Progenitor cell of endocrine pancreas (in vitro differentiated cells): ENCODE measurements around the gene RNF115. TPM values are rescaled to one million over a fixed set of nuclear protein-coding genes. Genes with fewer than 3 reads are reported as not detected.
"Not testable (repeated sequence)": the region's sequence is repeated elsewhere in the genome, so short reads cannot be mapped to it uniquely, and the experiment has no call there.

Experiments used
- DNase-seq: peaks from one replicate; pipeline ENCODE4 v3.0.0; 2021; ENCODE audit warnings: low spot score; ENCODE audit not compliant: unreplicated experiment
- H3K27ac Mint-ChIP-seq: 2 replicates; pipeline ENCODE4 v1.8.0; 2021; ENCODE audit warnings: mild to moderate bottlenecking, moderate library complexity, mixed read lengths
- H3K27me3 Mint-ChIP-seq: 2 replicates; pipeline ENCODE4 v1.8.0; 2021; ENCODE audit warnings: mixed read lengths
- H3K36me3 Mint-ChIP-seq: 2 replicates; pipeline ENCODE4 v1.8.0; 2022; ENCODE audit warnings: mixed read lengths; ENCODE audit not compliant: insufficient read depth
- H3K4me1 Mint-ChIP-seq: 2 replicates; pipeline ENCODE4 v1.8.0; 2021; ENCODE audit warnings: low read depth, mixed read lengths
- H3K4me3 Mint-ChIP-seq: 2 replicates; pipeline ENCODE4 v1.8.0; 2021; ENCODE audit warnings: low read depth, mild to moderate bottlenecking, moderate library complexity, mixed read lengths
- H3K9me3 Mint-ChIP-seq: 2 replicates; pipeline ENCODE4 v1.8.0; 2021; ENCODE audit warnings: low read depth, mixed read lengths
- total RNA-seq: library from RNA; stranded (reverse); gene quantifications from 2 replicates; pipeline ENCODE4 v1.2.1, GENCODE V29; 2021
- TF ChIP-seq, protein P1 (sequence below): fragments of 200-600 bp; sonication (generic); IDR thresholded peaks from one replicate; pipeline ENCODE4 v1.5.0; 2021; ENCODE audit warnings: antibody characterized with exemption, mild to moderate bottlenecking; ENCODE audit not compliant: unreplicated experiment

Gene RNF115
- total RNA-seq, 1 donor from 2014 or later = 14.5 TPM

DNA sequence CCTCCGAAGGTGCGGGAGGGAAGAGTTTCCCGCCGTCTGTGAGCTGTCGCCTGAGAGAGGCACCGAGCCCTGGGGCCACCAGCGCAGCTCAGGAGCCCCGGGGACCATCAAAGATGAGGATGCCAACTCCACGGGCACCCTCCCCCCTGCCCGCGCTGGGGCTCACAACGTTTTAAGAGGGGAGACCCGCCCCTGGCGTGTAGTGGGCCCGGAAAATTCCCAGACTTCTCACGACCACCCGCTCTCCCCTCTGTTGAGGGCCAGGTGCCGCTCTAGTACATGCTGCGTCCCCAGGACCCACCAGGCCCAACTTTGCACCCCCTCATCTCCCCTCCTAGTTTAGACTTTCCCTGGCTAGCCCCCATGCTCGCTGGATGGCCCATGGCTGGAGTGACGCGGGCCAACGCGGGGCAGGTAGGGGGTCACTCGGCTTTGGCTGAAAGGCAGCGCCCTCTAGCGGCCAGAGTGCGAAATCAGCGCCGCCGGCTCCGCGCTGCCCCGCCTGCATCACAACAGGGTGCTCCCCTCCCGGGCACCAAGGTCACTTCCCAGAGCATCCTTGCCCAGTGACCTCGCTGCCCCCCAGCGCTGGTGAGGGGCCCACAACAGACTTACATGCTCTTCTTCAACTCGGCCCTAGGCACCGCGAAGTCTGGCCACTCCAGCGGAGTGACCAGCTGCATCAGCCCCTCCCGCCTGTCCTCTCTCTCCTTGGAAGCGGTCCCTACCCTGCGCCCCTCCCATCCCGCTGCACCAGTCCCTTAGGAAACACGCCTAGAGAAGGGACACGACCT is 102.8 kb downstream of the RNF115 start:
- Mint-ChIP-seq H3K36me3 (no peaks in the 10 kb centered on the region), H3K9me3 (no peaks in the 10 kb centered on the region), H3K4me3 (peak overlapping the region; percentile 55), H3K27me3 (peaks cover 28% of the 10 kb centered on the region), H3K27ac (peak overlapping the region; percentile 39), H3K4me1 (peaks cover 4% of the 10 kb centered on the region)
- peak; percentile 73 for DNase-seq
- TF ChIP-seq, protein P1, sequence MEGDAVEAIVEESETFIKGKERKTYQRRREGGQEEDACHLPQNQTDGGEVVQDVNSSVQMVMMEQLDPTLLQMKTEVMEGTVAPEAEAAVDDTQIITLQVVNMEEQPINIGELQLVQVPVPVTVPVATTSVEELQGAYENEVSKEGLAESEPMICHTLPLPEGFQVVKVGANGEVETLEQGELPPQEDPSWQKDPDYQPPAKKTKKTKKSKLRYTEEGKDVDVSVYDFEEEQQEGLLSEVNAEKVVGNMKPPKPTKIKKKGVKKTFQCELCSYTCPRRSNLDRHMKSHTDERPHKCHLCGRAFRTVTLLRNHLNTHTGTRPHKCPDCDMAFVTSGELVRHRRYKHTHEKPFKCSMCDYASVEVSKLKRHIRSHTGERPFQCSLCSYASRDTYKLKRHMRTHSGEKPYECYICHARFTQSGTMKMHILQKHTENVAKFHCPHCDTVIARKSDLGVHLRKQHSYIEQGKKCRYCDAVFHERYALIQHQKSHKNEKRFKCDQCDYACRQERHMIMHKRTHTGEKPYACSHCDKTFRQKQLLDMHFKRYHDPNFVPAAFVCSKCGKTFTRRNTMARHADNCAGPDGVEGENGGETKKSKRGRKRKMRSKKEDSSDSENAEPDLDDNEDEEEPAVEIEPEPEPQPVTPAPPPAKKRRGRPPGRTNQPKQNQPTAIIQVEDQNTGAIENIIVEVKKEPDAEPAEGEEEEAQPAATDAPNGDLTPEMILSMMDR = peak; percentile 98

DNA sequence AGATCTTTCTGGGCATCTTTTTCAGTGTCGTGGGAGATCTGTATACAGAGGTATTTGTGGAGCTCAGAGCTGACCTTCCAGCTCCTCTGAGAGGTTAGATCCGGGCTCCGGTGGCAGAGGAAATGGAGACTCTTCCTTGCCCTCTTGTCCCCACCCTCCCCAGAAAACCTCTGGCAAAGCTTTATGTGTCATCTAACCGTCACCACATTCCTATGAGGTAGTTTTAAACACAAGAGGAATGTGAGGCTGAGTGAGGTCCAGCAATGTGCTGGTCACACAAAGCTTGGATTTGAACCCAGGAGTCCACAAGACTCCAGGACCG is 103.4 kb downstream of the RNF115 start:
- TF ChIP-seq, protein P1 = no peak
- peaks cover 4% of the 10 kb centered on the region for H3K4me1 Mint-ChIP-seq
- DNase-seq = no peak
- no peaks in the 10 kb centered on the region for H3K9me3 Mint-ChIP-seq
- no peaks in the 10 kb centered on the region for H3K36me3 Mint-ChIP-seq
- no peak overlapping the region for H3K27ac Mint-ChIP-seq
- H3K4me3 Mint-ChIP-seq = no peak overlapping the region
- peaks cover 28% of the 10 kb centered on the region for H3K27me3 Mint-ChIP-seq

DNA sequence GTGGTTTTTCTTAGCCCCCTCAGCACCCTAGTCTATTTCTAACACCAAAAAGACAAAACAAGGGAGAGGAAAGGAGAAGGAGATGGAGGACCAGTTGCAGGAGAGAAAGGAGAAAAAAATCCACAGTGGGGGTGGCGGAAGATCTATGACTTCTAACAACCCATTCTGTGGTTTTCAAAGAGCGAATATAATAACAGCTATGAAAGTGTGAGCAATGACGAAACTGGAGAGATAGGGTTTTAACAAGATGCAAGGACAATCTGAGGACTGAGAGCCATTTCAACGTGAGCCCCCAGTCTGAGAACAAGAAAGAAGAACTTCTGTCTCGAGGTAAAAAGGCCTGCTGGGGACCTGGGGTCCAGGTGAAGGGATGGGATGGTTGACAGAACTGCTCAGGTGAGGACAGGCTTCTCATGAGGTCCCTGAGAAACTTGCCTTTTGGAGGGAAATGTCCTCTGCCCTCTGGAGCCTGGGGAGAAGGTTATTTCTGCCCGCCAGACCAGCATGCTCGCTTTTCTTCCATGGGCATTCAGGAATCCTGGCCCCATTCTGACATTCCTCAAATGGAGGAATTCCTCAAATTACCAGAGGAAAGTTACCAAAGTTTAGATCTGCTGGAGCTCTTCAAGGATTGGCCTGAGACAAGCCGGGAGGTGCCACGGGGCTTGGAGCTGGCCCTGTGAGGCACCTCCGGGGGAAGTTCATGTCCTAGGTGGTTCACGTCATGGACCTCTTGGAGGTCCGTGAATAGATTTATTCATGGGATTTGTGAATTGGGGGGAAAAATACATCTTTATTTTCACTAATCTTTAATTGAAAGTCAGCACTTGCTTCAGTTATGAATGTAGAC is 104.4 kb downstream of the RNF115 start, which contains the start of gene CD160:
TSS of gene CD160 (plus strand) at position 270 of the 850 bp plus-strand sequence. CDS start 8,829 bp downstream, outside the sequence.
- DNase-seq = no peak
- Mint-ChIP-seq H3K4me1 (peaks cover 6% of the 10 kb centered on the region), H3K36me3 (no peaks in the 10 kb centered on the region), H3K4me3 (no peak within 1 kb of the TSS), H3K27ac (no peak within 1 kb of the TSS), H3K9me3 (no peaks in the 10 kb centered on the region), H3K27me3 (peaks cover 28% of the 10 kb centered on the region)
- TF ChIP-seq, protein P1 = no peak

DNA sequence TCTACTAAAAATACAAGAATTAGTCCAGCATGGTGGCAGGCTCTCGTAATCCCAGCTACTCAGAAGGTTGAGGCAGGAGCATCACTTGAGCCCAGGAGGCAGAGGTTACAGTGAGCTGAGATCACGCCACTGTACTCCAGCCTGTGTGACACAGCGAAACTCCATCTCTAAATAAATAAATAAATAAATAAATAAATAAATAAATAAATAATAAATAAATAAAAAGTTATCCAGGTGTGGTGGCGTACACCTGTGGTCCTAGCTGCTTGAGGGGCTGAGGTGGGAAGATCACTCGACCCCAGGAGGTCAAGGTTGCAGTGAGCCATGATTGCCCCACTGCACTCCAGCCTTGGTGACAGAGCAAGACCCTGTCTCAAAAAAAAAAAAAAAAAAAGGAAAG is 105.4 kb downstream of the RNF115 start:
- DNase-seq, H3K4me1 Mint-ChIP-seq, H3K9me3 Mint-ChIP-seq, H3K4me3 Mint-ChIP-seq, H3K36me3 Mint-ChIP-seq, H3K27ac Mint-ChIP-seq: not testable (repeated sequence)
- peaks cover 28% of the 10 kb centered on the region for H3K27me3 Mint-ChIP-seq

DNA sequence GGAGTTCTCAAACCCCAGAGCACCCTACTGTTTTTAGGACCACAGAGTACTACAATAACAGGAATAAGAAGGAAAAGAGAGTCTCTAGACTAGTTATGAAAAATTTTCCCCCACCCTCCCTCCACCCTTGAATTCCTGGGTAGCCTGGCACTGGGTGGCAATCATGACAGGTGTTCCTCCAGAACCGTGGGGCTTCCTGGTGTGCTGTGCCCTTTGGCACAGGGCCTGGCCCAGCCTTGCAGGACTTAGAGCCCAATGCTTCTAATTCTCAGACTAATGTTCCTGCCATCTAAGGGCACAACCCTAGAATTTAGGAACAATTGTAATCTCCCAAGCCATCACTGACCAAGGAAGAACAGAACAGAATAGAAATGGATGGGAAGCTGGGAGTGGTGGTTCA is 106.1 kb downstream of the RNF115 start:
- H3K4me1 Mint-ChIP-seq = peaks cover 6% of the 10 kb centered on the region
- H3K4me3 Mint-ChIP-seq = no peak overlapping the region
- DNase-seq = no peak
- H3K36me3 Mint-ChIP-seq = no peaks in the 10 kb centered on the region
- H3K9me3 Mint-ChIP-seq = no peaks in the 10 kb centered on the region
- H3K27me3 Mint-ChIP-seq = peaks cover 26% of the 10 kb centered on the region
- TF ChIP-seq, protein P1 = no peak
- no peak overlapping the region for H3K27ac Mint-ChIP-seq
